ENCODE measurements around the gene COG5. TPM values are rescaled to one million over a fixed set of nuclear protein-coding genes. Genes with fewer than 3 reads are reported as not detected.

Gene COG5
- total and polyA plus RNA-seq, 10 of the 15 experiments (the other 5 are each of a cell fraction or from before 2014, with no cell fraction given): 5.5 to 27.9 (median 15.6) TPM

GRCh38 chr7:107430057-107430456 lies 133.7 kb downstream of the COG5 start (continued):
- TF ChIP-seq CBFB (IDR thresholded peaks at IDR 0.05; ENCODE audit: low read depth) (no peak), TCF7 (IDR thresholded peaks at IDR 0.05; ENCODE audit: borderline replicate concordance) (no peak), ATF7 (IDR thresholded peaks at IDR 0.05; ENCODE audit: low read depth) (no peak), HDAC2 (IDR thresholded peaks at IDR 0.05) (no peak), NKRF (conservative IDR thresholded peaks at IDR 0.05) (no peak), MYC (IDR thresholded peaks at IDR 0.05; ENCODE audit: insufficient read depth, insufficient read length, insufficient replicate concordance, low read length, severe bottlenecking) (no peak), STAT1 (conservative IDR thresholded peaks at IDR 0.05) (no peak), PKNOX1 (IDR thresholded peaks at IDR 0.05) (no peak), KAT2A (conservative IDR thresholded peaks at IDR 0.05; ENCODE audit: control insufficient read depth, low read depth, low read length) (no peak), HDGF (IDR thresholded peaks at IDR 0.05) (no peak), SPI1 (IDR thresholded peaks at IDR 0.05; ENCODE audit: borderline replicate concordance, insufficient read depth, low read depth, low read length) (no peak), ZNF384 (IDR thresholded peaks at IDR 0.05; ENCODE audit: borderline replicate concordance, low read depth, low read length) (no peak), ZNF207 (IDR thresholded peaks at IDR 0.05; ENCODE audit: borderline replicate concordance) (no peak)
